Thymus (tissue), 11 donors: ENCODE data around the gene RAD51B. TPM values are rescaled to one million over a fixed set of nuclear protein-coding genes. Genes with fewer than 3 reads are reported as not detected.
"Not testable (repeated sequence)": the region's sequence is repeated elsewhere in the genome, so short reads cannot be mapped to it uniquely, and the experiment has no call there.

Experiments
- DNase-seq, 9 donors: peaks; one replicate each; pipeline ENCODE4 v3.0.0-alpha.2; 2013; ENCODE audit warnings: low spot score in 9 of 9, low read depth in 6 of 9, missing footprints in 1 of 9
- H3K27ac ChIP-seq, 2 donors: one replicate each; pipeline ENCODE4 v1.5.1; 2013; ENCODE audit warnings: control low read depth in 1 of 2, low read depth in 1 of 2, low read length in 1 of 2, mild to moderate bottlenecking in 1 of 2, moderate library complexity in 1 of 2
- H3K27me3 ChIP-seq, 2 donors: one replicate each; pipeline ENCODE4 v1.5.1; 2013; ENCODE audit warnings: low read length in 1 of 2; ENCODE audit not compliant: control insufficient read depth in 2 of 2, insufficient read depth in 1 of 2
- H3K36me3 ChIP-seq, 2 donors: one replicate each; pipeline ENCODE4 v1.5.1; 2013; ENCODE audit warnings: low read length in 1 of 2, mild to moderate bottlenecking in 1 of 2, moderate library complexity in 1 of 2; ENCODE audit not compliant: control insufficient read depth in 2 of 2, insufficient read depth in 2 of 2
- H3K4me1 ChIP-seq, 2 donors: one replicate each; pipeline ENCODE4 v1.5.1; 2013; ENCODE audit warnings: low read length in 2 of 2; ENCODE audit not compliant: control insufficient read depth in 2 of 2, insufficient read depth in 2 of 2
- H3K4me3 ChIP-seq, 2 donors: one replicate each; pipeline ENCODE4 v1.5.1; 2013; ENCODE audit warnings: low read length in 2 of 2, control low read depth in 1 of 2, mild to moderate bottlenecking in 1 of 2
- H3K9me3 ChIP-seq, 2 donors: one replicate each; pipeline ENCODE4 v1.5.1; 2013; ENCODE audit warnings: low read length in 1 of 2, mild to moderate bottlenecking in 1 of 2; ENCODE audit not compliant: control insufficient read depth in 2 of 2, insufficient read depth in 1 of 2
- WGBS: extraction: QIAGEN DNeasy Blood & Tissue Kit; methylation state at CpG from one replicate; pipeline ENCODE4 v1.1.7; 2013; 5-methylcytosine and 5-hydroxymethylcytosine counted together
- polyA plus RNA-seq: library from polyadenylated mRNA; stranded (reverse); fragments of 200-250 nt; gene quantifications from one replicate; pipeline ENCODE4 v1.2.3, GENCODE V29; 2013
- total RNA-seq: library from RNA; stranded (reverse); fragments of 120-200 nt; gene quantifications from one replicate; pipeline ENCODE4 v1.2.4, GENCODE V29; 2013
- donor health status: healthy.

The RAD51B gene
- total and polyA plus RNA-seq, 2 donors: 7.8 to 17.8 TPM

DNA sequence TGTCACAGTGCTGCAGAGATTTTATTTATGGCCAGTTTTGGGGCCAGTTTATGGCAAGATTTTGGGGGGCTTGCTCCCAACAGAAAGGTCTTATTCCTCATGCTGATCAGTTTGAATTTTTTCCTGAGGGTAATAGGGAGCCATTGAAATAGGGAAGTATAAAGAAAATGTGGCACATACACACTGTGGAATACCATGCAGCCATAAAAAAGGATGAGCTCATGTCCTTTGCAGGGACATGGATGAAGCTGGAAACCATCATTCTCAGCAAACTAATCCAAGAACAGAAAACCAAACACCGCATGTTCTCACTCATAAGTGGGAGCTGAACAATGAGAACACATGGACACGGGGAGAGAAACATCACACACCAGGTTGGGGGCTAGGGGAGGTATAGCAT lies 483.4 kb downstream of the RAD51B start:
- WGBS: 95% methylated on average over 2 of the region's 2 CpGs
- H3K4me3 ChIP-seq, H3K27ac ChIP-seq, H3K27me3 ChIP-seq, H3K9me3 ChIP-seq, H3K36me3 ChIP-seq, DNase-seq: not testable (repeated sequence)
- peaks cover 0 to 13% of the 10 kb centered on the region in 2 donors for H3K4me1 ChIP-seq

DNA sequence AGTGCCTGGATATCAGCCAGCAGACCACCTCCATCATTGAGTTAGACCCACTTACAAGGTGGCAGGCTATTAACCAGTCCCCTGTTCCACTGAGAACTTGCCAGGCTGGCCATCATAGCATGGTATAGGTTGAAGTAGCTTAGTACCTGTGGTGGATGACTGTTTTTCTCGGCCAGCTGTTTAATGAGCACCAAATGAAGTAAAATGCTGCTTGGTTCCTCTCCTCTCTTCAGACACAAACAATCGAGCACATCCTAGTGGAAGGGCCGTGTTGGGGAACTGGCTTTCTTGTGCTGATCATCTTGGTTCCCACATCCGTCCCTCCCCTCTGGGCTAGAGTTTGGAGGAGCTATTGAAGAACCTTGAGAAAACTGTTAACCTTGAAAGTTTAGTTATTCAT lies 486.2 kb downstream of the RAD51B start:
- Histone ChIP-seq H3K4me3 (no peak overlapping the region), H3K4me1 (peaks cover 0 to 8% of the 10 kb centered on the region in 2 donors), H3K9me3 (peaks cover 1 to 6% of the 10 kb centered on the region in 2 donors), H3K36me3 (no peaks in the 10 kb centered on the region), H3K27ac (peak overlapping the region in 1 of 2 donors; percentile 64), H3K27me3 (no peaks in the 10 kb centered on the region)
- DNase-seq: no peak
- WGBS: 96% methylated on average over 4 of the region's 4 CpGs

DNA sequence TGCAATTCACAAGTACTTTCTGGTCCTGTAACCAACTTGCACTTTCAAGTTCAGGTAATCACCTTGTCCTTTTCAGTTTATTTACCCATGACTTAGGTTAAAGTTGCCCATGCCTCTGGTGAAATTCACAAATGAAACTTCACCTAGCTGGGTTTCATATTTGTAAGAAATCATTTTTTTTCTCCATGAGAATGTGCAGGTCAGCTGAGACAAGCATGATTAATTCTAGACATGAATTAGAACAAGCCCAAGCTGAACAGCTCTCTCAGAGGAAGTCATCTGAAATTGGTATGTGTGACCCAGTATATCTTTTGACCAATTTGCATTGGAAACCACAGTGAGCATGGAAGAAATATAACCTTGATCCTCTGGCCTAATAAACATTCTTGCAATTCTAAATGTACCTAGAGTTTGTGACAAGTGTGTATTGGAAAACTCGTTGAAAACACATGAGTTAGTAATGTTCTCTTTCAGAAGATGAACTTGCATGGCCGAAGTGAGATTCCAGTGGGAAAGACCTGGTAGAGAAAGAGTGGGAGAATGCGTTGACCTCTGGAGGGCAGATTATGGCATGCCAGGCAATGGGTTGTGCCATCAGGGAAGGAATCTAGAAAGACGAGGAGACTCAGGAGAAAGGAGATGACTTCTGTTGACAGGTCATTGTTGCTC lies 486.8 kb downstream of the RAD51B start:
- H3K27ac ChIP-seq: peak overlapping the region in 1 of 2 donors; percentile 29
- H3K4me1 ChIP-seq: peaks cover 0 to 8% of the 10 kb centered on the region in 2 donors

GRCh38 chr14:68306934-68307789 lies 487.6 kb downstream of the RAD51B start:
- DNase-seq: no peak
- Histone ChIP-seq H3K4me1 (peaks cover 0 to 8% of the 10 kb centered on the region in 2 donors), H3K4me3 (no peak overlapping the region), H3K36me3 (no peaks in the 10 kb centered on the region), H3K27ac (peak overlapping the region in 1 of 2 donors; percentile 67), H3K9me3 (peaks cover 0 to 3% of the 10 kb centered on the region in 2 donors), H3K27me3 (no peaks in the 10 kb centered on the region)
- WGBS: 94% methylated on average over 8 of the region's 8 CpGs

More for the DNA sequence above, 486.8 kb downstream of the RAD51B start:
- DNase-seq: no peak
- Histone ChIP-seq H3K4me3 (no peak overlapping the region), H3K27me3 (no peaks in the 10 kb centered on the region), H3K9me3 (peaks cover 1 to 6% of the 10 kb centered on the region in 2 donors), H3K36me3 (no peaks in the 10 kb centered on the region)
- WGBS: 96% methylated on average over 4 of the region's 4 CpGs

DNA sequence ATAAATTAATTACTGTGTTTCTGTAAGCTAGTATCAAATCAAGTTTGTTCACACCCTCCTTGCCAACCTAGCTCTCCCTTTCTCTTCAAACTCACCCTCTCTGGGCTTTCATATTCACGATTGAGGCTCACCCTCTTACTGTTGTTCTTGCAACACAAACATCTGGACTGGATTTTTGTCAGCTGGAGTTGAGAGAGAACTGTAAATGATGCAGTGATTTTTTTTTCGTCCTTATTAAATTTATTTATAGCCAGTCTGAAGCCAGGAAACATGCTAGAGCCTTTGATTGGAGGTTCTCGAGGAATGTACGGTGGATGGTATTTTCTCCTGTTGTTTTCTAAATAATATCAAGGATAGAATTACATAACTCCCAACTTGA lies 488.2 kb downstream of the RAD51B start:
- 89% methylated on average over 4 of the region's 4 CpGs for WGBS
- H3K4me1 ChIP-seq: peaks cover 0 to 8% of the 10 kb centered on the region in 2 donors
- H3K27ac ChIP-seq: peak overlapping the region in 1 of 2 donors; percentile 67
- H3K9me3 ChIP-seq: no peaks in the 10 kb centered on the region
- no peaks in the 10 kb centered on the region for H3K27me3 ChIP-seq
- no peak overlapping the region for H3K4me3 ChIP-seq
- DNase-seq: no peak
- H3K36me3 ChIP-seq: no peaks in the 10 kb centered on the region

DNA sequence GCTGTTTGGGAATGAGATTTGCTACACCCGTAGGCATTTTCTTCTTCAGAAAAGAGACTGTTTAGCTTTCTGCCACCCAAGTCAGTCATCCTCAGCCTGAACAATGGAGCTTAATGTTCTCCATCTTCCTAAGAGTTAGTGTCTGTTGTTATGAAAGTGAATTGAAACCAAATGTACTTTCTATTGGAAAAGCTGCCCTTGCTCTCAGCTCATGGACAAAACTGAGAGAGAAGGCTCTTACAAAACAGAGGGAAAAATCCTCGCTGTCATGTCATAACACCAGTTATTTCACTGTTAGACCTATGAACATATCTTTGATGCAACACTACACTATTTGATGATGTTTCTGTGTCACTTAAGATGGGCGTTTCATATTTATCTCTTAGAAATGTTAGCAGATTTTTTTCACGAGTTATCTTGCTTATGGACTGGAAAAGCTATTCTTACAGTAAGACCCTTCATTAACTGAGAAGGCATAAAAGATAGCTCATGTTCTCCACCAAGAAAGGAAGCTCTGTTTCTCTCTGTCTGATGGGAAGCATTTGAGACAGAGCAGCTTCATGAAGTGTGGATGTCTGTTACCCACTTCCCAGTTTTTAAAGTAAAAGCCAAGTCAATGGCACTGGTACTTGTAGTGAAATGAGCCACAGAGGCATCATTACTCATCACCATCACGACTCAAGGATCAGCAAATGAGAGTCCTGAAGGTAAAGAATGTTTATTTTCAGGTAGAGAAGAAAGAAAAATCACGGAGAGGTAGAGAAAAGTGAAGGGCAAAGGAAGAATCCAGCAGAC lies 489.3 kb downstream of the RAD51B start:
- H3K27ac ChIP-seq: peak overlapping the region in 1 of 2 donors; percentile 32
- 93% methylated on average over 6 of the region's 6 CpGs for WGBS

GRCh38 chr14:68309616-68310015 lies 490.0 kb downstream of the RAD51B start:
- Histone ChIP-seq H3K4me1 (peaks cover 0 to 15% of the 10 kb centered on the region in 2 donors), H3K4me3 (no peak overlapping the region), H3K27ac (no peak overlapping the region), H3K27me3 (no peaks in the 10 kb centered on the region), H3K9me3 (no peaks in the 10 kb centered on the region), H3K36me3 (no peaks in the 10 kb centered on the region)
- no peak for DNase-seq
- 63% methylated on average over 2 of the region's 2 CpGs for WGBS

More for the DNA sequence above, 489.3 kb downstream of the RAD51B start:
- no peaks in the 10 kb centered on the region for H3K36me3 ChIP-seq
- no peak for DNase-seq
- H3K27me3 ChIP-seq: no peaks in the 10 kb centered on the region
- no peaks in the 10 kb centered on the region for H3K9me3 ChIP-seq
- no peak overlapping the region for H3K4me3 ChIP-seq
- H3K4me1 ChIP-seq: peaks cover 0 to 11% of the 10 kb centered on the region in 2 donors

DNA sequence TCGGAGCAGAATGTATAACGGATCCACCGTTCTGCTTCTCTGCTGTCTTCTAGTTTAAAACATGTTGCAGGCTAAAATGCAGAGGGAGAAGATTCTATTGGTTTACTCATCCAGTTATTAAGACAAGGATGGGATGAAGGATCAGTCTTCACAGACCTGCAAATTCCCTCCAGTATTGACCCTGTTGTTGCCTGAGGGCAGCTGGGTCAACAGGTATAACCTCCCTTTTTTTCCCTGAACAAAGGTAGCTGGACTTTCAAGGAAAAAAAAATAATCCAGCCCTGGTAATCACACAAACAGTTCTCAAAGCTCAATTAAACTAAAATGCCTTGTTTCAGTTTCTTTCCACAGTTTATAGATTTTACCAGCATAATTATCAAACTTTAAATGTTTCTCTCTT lies 492.7 kb downstream of the RAD51B start:
- 96% methylated on average over 3 of the region's 3 CpGs for WGBS
- Histone ChIP-seq H3K9me3 (no peaks in the 10 kb centered on the region), H3K27ac (no peak overlapping the region), H3K4me1 (peaks cover 0 to 14% of the 10 kb centered on the region in 2 donors), H3K4me3 (no peak overlapping the region), H3K36me3 (no peaks in the 10 kb centered on the region), H3K27me3 (no peaks in the 10 kb centered on the region)
- DNase-seq: no peak
